ENCODE results near the gene ITGB4. TPM values are rescaled to one million over a fixed set of nuclear protein-coding genes. Genes with fewer than 3 reads are reported as not detected.

ITGB4 gene
- total RNA-seq, 1 experiment from 2014 or later, result 568 TPM

- Histone ChIP-seq H3K9ac (ENCODE audit: low read length) (no peak overlapping the region), H3K9me2 (ENCODE audit: insufficient read depth) (no peaks in the 10 kb centered on the region), H3K27ac (ENCODE audit: low read depth, low read length) (peak overlapping the region; percentile 85; the same call in 1 of the 2 replicates), H3K4me3 (replicated peaks in 1 of 2; ENCODE audit: low read depth in 1 of 2, low read length in 2 of 2) (no peak overlapping the region), H3K36me3 (ENCODE audit: control insufficient read depth in 1 of 2, insufficient read depth in 2 of 2, low read length in 2 of 2) (peaks cover 26 to 70% of the 10 kb centered on the region in 2 experiments), H3K4me1 (ENCODE audit: control insufficient read depth in 1 of 2, insufficient read depth in 2 of 2, low read length in 2 of 2) (peaks cover 63 to 98% of the 10 kb centered on the region in 2 experiments), H4K20me1 (ENCODE audit: insufficient read depth) (no peaks in the 10 kb centered on the region), H2AFZ (ENCODE audit: low read depth, low read length, poor library complexity, severe bottlenecking) (no peak overlapping the region), H3K4me2 (ENCODE audit: low read length) (peak overlapping the region; percentile 86), H3K27me3 (ENCODE audit: insufficient read depth, low read length) (no peaks in the 10 kb centered on the region), H3K79me2 (ENCODE audit: insufficient read depth, low read length) (peaks cover 9% of the 10 kb centered on the region), H3K9me3 (ENCODE audit: control insufficient read depth in 1 of 2, insufficient read depth in 1 of 2, low read depth in 1 of 2, low read length in 2 of 2) (no peaks in the 10 kb centered on the region)
- TF ChIP-seq POLR2AphosphoS5 (IDR thresholded peaks at IDR 0.05; ENCODE audit: low read depth, low read length) (no peak), SP1 (IDR thresholded peaks at IDR 0.05; ENCODE audit: low read depth) (no peak), ZNF274 (IDR thresholded peaks at IDR 0.05; ENCODE audit: low read depth, low read length) (no peak), CEBPB (IDR thresholded peaks at IDR 0.05; ENCODE audit: low read depth) (no peak)
- TF ChIP-seq, protein P1, sequence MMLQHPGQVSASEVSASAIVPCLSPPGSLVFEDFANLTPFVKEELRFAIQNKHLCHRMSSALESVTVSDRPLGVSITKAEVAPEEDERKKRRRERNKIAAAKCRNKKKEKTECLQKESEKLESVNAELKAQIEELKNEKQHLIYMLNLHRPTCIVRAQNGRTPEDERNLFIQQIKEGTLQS (IDR thresholded peaks at IDR 0.05), result no peak
- TF ChIP-seq, protein P2, sequence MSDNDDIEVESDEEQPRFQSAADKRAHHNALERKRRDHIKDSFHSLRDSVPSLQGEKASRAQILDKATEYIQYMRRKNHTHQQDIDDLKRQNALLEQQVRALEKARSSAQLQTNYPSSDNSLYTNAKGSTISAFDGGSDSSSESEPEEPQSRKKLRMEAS (IDR thresholded peaks at IDR 0.05), result no peak
- ATAC-seq (no peak), DNase-seq (ENCODE audit: low read depth, low spot score) (no peak)
- POLR2A ChIA-PET, result interaction anchor here (1.8 to 5.4 kb wide), 2 partner anchors 15 to 20 kb away, joined by 5 to 45 read pairs; partner anchors contain the start of gene ITGB4
- intact Hi-C loops (cut with micrococcal nuclease), result no loop called here
- BruUV-seq (replicated peaks), result no TSS peak
- CTCF ChIA-PET, result interaction anchor here (1.0 to 2.6 kb wide), 3 partner anchors 11 to 43 kb away, joined by 3 to 16 read pairs (median 3); no protein-coding TSS in a partner anchor
- RAD21 ChIA-PET (ENCODE audit: low non-redundant PET in 1 of 2, low total read pairs in 2 of 2, uncharacterized antibody in 2 of 2, unreplicated experiment in 2 of 2), result no interaction called here
Measured at GRCh38 chr17:75704963-75705875, 16.0 kb upstream of the ITGB4 start.
